Measurements from ENCODE around the gene DYNC1LI2.
A peak's percentile ranks its signal among the peaks of the same experiment; 100 is the strongest.

DYNC1LI2 gene

DNA sequence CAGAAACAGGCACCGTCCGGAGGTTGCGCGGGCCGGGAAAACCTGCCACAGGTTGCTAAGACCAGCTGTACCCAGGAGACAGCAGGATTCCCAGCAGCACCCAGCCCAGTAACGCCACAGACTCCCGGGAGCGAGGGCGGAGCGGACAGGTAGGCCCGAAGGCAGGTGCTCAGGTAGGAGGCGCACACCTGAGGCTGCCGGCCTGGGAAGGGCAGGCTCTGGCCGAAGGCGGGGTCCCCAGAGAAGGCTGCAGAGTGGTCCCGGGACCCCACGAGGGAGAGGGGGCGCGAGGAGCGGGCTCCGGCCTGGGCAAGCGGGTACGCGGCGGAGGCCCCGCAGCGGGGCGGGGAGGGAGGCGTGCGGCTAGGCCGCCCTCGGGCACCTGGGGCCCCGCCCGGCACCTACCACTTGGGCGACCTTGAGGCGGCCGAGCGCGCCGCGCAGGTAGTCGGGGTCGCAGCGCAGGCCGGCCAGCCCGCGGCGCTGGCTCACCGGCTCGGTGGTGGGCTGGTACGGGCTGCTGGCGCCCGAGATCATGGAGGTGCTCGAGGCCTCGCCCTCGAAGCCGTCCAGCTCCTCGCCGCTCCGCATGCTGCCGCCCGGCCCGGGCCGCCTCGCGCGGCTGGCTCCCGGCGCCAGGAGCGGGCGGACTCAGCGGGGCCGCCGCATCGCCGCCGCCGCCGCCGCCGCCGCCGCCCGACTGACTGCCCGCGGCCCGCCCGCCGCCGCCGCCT is 55.3 kb downstream of the DYNC1LI2 start:
- H3K9ac ChIP-seq (ENCODE audit: low read length): peak overlapping the region; percentile 87
- H3K23ac ChIP-seq (ENCODE audit: low read length): no peak overlapping the region
- peak overlapping the region; percentile 93 for H3K18ac ChIP-seq (ENCODE audit: low read length)
- peak overlapping the region; percentile 38 for H3K27ac ChIP-seq (ENCODE audit: low read depth, low read length)
- no peaks in the 10 kb centered on the region for H3K9me3 ChIP-seq (ENCODE audit: insufficient read depth, low read depth, low read length)
- H3K4ac ChIP-seq (ENCODE audit: low read depth, low read length): peak overlapping the region; percentile 60
- no peak overlapping the region for H2BK12ac ChIP-seq (ENCODE audit: low read length)
- H3K27me3 ChIP-seq (ENCODE audit: insufficient read depth, low read length): no peaks in the 10 kb centered on the region
- no peaks in the 10 kb centered on the region for H3K36me3 ChIP-seq (ENCODE audit: control insufficient read depth in 1 of 2, insufficient read depth in 2 of 2, low read length in 2 of 2)
- peak; percentile 51 to 63 for DNase-seq
- peak overlapping the region; percentile 96 for H3K4me2 ChIP-seq (ENCODE audit: low read length)
- H3K4me1 ChIP-seq (ENCODE audit: control insufficient read depth in 1 of 2, insufficient read depth in 2 of 2, low read length in 2 of 2): peaks cover 10 to 11% of the 10 kb centered on the region in 2 experiments
- peak overlapping the region; percentile 79 for H4K12ac ChIP-seq (ENCODE audit: low read depth, low read length)
- peak overlapping the region; percentile 86 for H3K14ac ChIP-seq (ENCODE audit: low read length)
- peaks cover 8% of the 10 kb centered on the region for H3K79me1 ChIP-seq (ENCODE audit: low read length)
- H4K91ac ChIP-seq (ENCODE audit: low read depth, low read length): peak overlapping the region; percentile 87
- H3K4me3 ChIP-seq (ENCODE audit: low read depth, low read length): peak overlapping the region; percentile 86
- H2BK5ac ChIP-seq (ENCODE audit: low read depth, low read length, poor library complexity): peak overlapping the region; percentile 14
- peak overlapping the region; percentile 52 for H2BK120ac ChIP-seq (ENCODE audit: insufficient read depth, low read length, poor library complexity)
- peaks cover 11% of the 10 kb centered on the region for H3K79me2 ChIP-seq (ENCODE audit: control insufficient read depth, insufficient read depth, low read length, poor library complexity)
- H2AK5ac ChIP-seq (ENCODE audit: low read length): peak overlapping the region; percentile 43
- peak overlapping the region; percentile 72 for H4K8ac ChIP-seq (ENCODE audit: low read depth, low read length)
- peak overlapping the region; percentile 61 for H2AFZ ChIP-seq (ENCODE audit: insufficient read depth, low read length, poor library complexity)
- WGBS (ENCODE audit: extremely low coverage, insufficient coverage, insufficient read length): no CpG with 5 or more reads among the region's 91 CpGs

DNA sequence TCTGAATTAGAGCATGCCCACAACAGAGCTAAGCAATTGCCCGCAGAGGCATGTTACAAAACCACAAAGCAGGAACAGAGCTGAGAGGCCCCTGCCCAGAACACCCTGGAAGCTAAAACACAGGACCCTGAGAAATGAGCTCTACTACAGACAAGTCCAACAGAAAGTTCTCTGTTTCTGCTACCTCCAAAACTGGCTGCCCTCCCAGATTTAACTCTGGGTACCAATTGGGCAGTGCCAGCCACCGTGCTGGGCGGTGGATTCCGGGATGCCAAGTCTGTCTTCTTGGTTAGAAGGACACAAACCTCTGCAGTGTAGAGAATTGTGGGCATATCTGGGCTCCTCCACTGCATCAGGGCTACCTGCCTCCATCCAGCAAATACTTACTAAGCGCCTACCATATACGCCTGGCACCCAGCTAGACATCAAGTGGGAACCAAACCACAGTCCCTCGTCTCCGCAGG is 55.9 kb downstream of the DYNC1LI2 start:
- Histone ChIP-seq H3K79me1 (ENCODE audit: low read length) (peaks cover 8% of the 10 kb centered on the region), H3K14ac (ENCODE audit: low read length) (peak overlapping the region; percentile 86), H3K4ac (ENCODE audit: low read depth, low read length) (peak overlapping the region; percentile 60), H3K27ac (ENCODE audit: low read depth, low read length) (no peak overlapping the region), H3K4me2 (ENCODE audit: low read length) (peak overlapping the region; percentile 96), H2BK120ac (ENCODE audit: insufficient read depth, low read length, poor library complexity) (no peak overlapping the region), H2BK12ac (ENCODE audit: low read length) (no peak overlapping the region), H3K79me2 (ENCODE audit: control insufficient read depth, insufficient read depth, low read length, poor library complexity) (peaks cover 11% of the 10 kb centered on the region), H3K9me3 (ENCODE audit: insufficient read depth, low read depth, low read length) (no peaks in the 10 kb centered on the region), H4K91ac (ENCODE audit: low read depth, low read length) (no peak overlapping the region), H3K36me3 (ENCODE audit: control insufficient read depth in 1 of 2, insufficient read depth in 2 of 2, low read length in 2 of 2) (no peaks in the 10 kb centered on the region), H2AK5ac (ENCODE audit: low read length) (no peak overlapping the region), H3K4me1 (ENCODE audit: control insufficient read depth in 1 of 2, insufficient read depth in 2 of 2, low read length in 2 of 2) (peaks cover 10 to 11% of the 10 kb centered on the region in 2 experiments), H2BK5ac (ENCODE audit: low read depth, low read length, poor library complexity) (no peak overlapping the region), H3K23ac (ENCODE audit: low read length) (no peak overlapping the region), H3K18ac (ENCODE audit: low read length) (peak overlapping the region; percentile 93), H2AFZ (ENCODE audit: insufficient read depth, low read length, poor library complexity) (peak overlapping the region; percentile 61), H3K27me3 (ENCODE audit: insufficient read depth, low read length) (no peaks in the 10 kb centered on the region), H4K8ac (ENCODE audit: low read depth, low read length) (peak overlapping the region; percentile 12), H3K9ac (ENCODE audit: low read length) (peak overlapping the region; percentile 54), H3K4me3 (ENCODE audit: low read depth, low read length) (peak overlapping the region; percentile 86), H4K12ac (ENCODE audit: low read depth, low read length) (peak overlapping the region; percentile 79)
- DNase-seq: no peak
- WGBS (ENCODE audit: extremely low coverage, insufficient coverage, insufficient read length): no CpG with 5 or more reads among the region's 8 CpGs

DNA sequence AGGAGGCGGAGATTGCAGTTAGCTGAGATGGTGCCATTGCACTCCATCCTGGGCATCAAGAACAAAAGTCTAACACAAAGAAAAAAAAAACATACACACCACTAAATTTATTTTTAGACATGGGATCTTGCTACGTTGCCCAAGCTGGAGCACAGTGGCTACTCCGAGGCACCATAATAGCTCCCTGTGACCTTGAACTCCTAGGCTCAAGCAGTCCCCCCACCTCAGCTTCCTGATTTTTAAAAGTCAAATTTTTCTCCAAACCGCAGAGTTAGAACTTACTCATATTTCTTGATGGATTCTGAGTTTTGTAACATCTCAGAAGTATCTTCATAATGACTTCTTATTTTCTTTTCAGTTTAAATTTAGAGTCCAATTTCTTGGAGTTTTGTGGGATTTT is 58.3 kb downstream of the DYNC1LI2 start:
- Histone ChIP-seq H4K91ac (ENCODE audit: low read depth, low read length) (no peak overlapping the region), H2AK5ac (ENCODE audit: low read length) (no peak overlapping the region), H3K23ac (ENCODE audit: low read length) (no peak overlapping the region), H3K9ac (ENCODE audit: low read length) (no peak overlapping the region), H3K4me3 (ENCODE audit: low read depth, low read length) (no peak overlapping the region), H3K79me2 (ENCODE audit: control insufficient read depth, insufficient read depth, low read length, poor library complexity) (peaks cover 11% of the 10 kb centered on the region), H3K4ac (ENCODE audit: low read depth, low read length) (peak overlapping the region; percentile 21), H4K8ac (ENCODE audit: low read depth, low read length) (no peak overlapping the region), H2AFZ (ENCODE audit: insufficient read depth, low read length, poor library complexity) (no peak overlapping the region), H3K79me1 (ENCODE audit: low read length) (peaks cover 8% of the 10 kb centered on the region), H3K36me3 (ENCODE audit: control insufficient read depth in 1 of 2, insufficient read depth in 2 of 2, low read length in 2 of 2) (no peaks in the 10 kb centered on the region), H3K4me2 (ENCODE audit: low read length) (no peak overlapping the region), H3K18ac (ENCODE audit: low read length) (no peak overlapping the region), H3K9me3 (ENCODE audit: insufficient read depth, low read depth, low read length) (no peaks in the 10 kb centered on the region), H3K14ac (ENCODE audit: low read length) (no peak overlapping the region), H4K12ac (ENCODE audit: low read depth, low read length) (no peak overlapping the region), H3K27me3 (ENCODE audit: insufficient read depth, low read length) (no peaks in the 10 kb centered on the region), H3K4me1 (ENCODE audit: control insufficient read depth in 1 of 2, insufficient read depth in 2 of 2, low read length in 2 of 2) (peaks cover 10 to 11% of the 10 kb centered on the region in 2 experiments), H2BK12ac (ENCODE audit: low read length) (no peak overlapping the region), H2BK120ac (ENCODE audit: insufficient read depth, low read length, poor library complexity) (no peak overlapping the region), H3K27ac (ENCODE audit: low read depth, low read length) (no peak overlapping the region), H2BK5ac (ENCODE audit: low read depth, low read length, poor library complexity) (no peak overlapping the region)
- WGBS (ENCODE audit: extremely low coverage, insufficient coverage, insufficient read length): no CpG with 5 or more reads among the region's 4 CpGs
- DNase-seq: no peak

DNA sequence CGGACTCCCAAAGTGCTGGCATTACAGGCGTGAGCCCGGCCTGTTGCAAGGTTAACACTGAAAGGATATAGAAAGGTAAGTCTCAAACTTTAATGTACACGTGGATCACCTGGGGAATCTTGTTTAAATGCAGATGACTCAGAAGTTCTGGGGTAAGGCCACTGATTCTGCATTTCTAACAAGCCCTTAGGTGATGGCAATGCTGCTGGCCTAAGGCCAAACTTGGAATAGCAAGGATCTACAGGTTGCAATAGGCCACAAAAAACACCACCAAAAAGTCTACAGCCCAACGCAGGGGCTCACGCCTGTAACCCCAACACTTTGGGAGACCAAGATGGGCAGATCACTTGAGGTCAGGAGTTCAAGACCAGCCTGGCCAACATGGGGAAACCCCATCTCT is 59.1 kb downstream of the DYNC1LI2 start:
- no peak overlapping the region for H3K27ac ChIP-seq (ENCODE audit: low read depth, low read length)
- no peak overlapping the region for H4K8ac ChIP-seq (ENCODE audit: low read depth, low read length)
- no peak overlapping the region for H2AFZ ChIP-seq (ENCODE audit: insufficient read depth, low read length, poor library complexity)
- H3K4ac ChIP-seq (ENCODE audit: low read depth, low read length): no peak overlapping the region
- no CpG with 5 or more reads among the region's 6 CpGs for whole genome bisulfite sequencing (ENCODE audit: extremely low coverage, insufficient coverage, insufficient read length)
- no peak overlapping the region for H3K9ac ChIP-seq (ENCODE audit: low read length)
- no peak overlapping the region for H4K12ac ChIP-seq (ENCODE audit: low read depth, low read length)
- no peaks in the 10 kb centered on the region for H3K9me3 ChIP-seq (ENCODE audit: insufficient read depth, low read depth, low read length)
- no peaks in the 10 kb centered on the region for H3K36me3 ChIP-seq (ENCODE audit: control insufficient read depth in 1 of 2, insufficient read depth in 2 of 2, low read length in 2 of 2)
- H4K91ac ChIP-seq (ENCODE audit: low read depth, low read length): no peak overlapping the region
- peak; percentile 66 to 84 for DNase-seq
- no peaks in the 10 kb centered on the region for H3K27me3 ChIP-seq (ENCODE audit: insufficient read depth, low read length)
- no peak overlapping the region for H2BK5ac ChIP-seq (ENCODE audit: low read depth, low read length, poor library complexity)
- H3K4me3 ChIP-seq (ENCODE audit: low read depth, low read length): no peak overlapping the region
- no peak overlapping the region for H3K23ac ChIP-seq (ENCODE audit: low read length)
- H3K18ac ChIP-seq (ENCODE audit: low read length): no peak overlapping the region
- no peak overlapping the region for H2BK120ac ChIP-seq (ENCODE audit: insufficient read depth, low read length, poor library complexity)
- H3K79me1 ChIP-seq (ENCODE audit: low read length): peaks cover 8% of the 10 kb centered on the region
- H2AK5ac ChIP-seq (ENCODE audit: low read length): no peak overlapping the region
- no peak overlapping the region for H2BK12ac ChIP-seq (ENCODE audit: low read length)
- H3K4me1 ChIP-seq (ENCODE audit: control insufficient read depth in 1 of 2, insufficient read depth in 2 of 2, low read length in 2 of 2): peaks cover 10 to 11% of the 10 kb centered on the region in 2 experiments
- no peak overlapping the region for H3K4me2 ChIP-seq (ENCODE audit: low read length)
- no peak overlapping the region for H3K14ac ChIP-seq (ENCODE audit: low read length)
- H3K79me2 ChIP-seq (ENCODE audit: control insufficient read depth, insufficient read depth, low read length, poor library complexity): peaks cover 11% of the 10 kb centered on the region

Data from trophoblast cell (in vitro differentiated cells and primary cell).